HG03460 (cell line): ENCODE measurements around the gene GGT6.

Experiments used
- ATAC-seq: cut with Tn5 transposase; IDR thresholded peaks from one replicate; pipeline ENCODE4 v1.9.1; 2021; ENCODE audit not compliant: unreplicated experiment

The GGT6 gene

DNA sequence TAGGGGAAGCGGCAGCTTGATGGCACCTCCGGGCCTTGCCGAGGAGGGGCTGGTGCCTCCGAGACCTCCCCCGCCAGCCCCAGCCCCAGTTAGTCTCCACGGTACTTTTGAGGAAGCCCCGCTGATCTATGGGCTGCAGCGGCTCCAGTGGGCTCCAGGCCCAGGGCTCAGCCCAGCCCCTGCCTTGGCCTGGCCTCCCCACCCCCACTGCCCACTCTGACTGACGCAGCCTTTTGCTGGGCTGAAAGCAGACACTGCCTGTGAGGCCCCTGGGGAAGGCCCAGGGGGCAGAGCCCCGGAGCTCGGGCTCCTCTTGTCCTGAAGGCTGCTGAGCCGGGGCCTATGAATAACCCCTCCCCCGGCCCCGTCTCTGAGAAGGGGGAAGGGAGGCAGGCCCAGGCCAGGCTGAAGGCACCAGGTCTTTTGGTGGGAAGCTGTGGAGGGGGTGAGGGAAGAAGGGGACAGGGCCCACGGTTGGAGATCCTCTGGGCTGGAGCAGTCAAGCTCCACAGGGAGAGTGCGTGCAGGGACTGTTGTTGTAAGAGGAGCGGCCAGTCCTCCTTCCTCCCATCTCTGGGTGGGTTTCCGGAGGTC lies 16.4 kb upstream of the GGT6 start:
- no peak for ATAC-seq

DNA sequence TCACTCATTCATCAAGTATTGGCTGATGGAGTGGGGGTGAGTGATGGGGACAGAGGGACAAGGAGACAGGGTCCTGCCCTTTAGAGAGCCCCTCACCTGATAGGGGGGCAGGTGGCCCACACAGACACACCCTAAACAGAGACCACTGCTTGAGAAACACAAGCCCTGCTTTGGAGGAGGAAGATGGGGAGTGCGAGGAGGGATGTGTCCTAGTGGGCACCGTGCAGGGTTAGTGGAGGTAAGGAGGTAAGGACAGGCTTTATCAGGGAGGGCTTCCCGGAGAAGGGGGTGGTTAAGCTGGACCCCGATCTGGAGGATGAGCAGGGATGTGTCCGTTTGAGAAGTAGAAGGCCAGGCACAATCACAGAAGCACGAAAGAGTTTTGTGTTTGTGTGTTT lies 15.8 kb upstream of the GGT6 start:
- ATAC-seq = no peak

GRCh38 chr17:4574448-4575045 lies 14.2 kb upstream of the GGT6 start:
- ATAC-seq = no peak

- ATAC-seq = no peak
Observed at GRCh38 chr17:4573669-4574068, 13.3 kb upstream of the GGT6 start.

- no peak for ATAC-seq
Observed at GRCh38 chr17:4573115-4573514, 12.7 kb upstream of the GGT6 start.

GRCh38 chr17:4572131-4572530 lies 11.8 kb upstream of the GGT6 start:
- ATAC-seq = no peak

DNA sequence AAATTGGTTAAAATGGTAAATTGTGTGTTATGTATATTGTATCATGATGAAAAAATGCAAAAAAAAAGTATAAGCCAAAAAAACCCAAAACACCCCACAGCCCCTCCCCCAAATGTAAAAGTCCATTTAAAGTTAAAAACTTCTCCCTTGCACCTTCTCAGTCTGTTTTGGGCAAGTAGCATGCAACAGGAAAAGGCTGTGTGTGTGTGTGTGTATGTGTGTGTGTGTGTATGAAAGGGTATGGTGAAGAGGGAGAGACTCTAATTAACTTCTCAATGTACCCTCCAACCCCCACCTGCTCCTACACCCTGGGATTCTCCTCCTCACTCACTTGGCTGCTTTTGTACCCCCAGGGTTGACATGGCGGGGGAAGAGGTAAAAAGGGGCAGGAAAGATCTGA lies 9.2 kb upstream of the GGT6 start:
- no peak for ATAC-seq

- no peak for ATAC-seq
Observed at GRCh38 chr17:4566785-4567184, 6.4 kb upstream of the GGT6 start.

DNA sequence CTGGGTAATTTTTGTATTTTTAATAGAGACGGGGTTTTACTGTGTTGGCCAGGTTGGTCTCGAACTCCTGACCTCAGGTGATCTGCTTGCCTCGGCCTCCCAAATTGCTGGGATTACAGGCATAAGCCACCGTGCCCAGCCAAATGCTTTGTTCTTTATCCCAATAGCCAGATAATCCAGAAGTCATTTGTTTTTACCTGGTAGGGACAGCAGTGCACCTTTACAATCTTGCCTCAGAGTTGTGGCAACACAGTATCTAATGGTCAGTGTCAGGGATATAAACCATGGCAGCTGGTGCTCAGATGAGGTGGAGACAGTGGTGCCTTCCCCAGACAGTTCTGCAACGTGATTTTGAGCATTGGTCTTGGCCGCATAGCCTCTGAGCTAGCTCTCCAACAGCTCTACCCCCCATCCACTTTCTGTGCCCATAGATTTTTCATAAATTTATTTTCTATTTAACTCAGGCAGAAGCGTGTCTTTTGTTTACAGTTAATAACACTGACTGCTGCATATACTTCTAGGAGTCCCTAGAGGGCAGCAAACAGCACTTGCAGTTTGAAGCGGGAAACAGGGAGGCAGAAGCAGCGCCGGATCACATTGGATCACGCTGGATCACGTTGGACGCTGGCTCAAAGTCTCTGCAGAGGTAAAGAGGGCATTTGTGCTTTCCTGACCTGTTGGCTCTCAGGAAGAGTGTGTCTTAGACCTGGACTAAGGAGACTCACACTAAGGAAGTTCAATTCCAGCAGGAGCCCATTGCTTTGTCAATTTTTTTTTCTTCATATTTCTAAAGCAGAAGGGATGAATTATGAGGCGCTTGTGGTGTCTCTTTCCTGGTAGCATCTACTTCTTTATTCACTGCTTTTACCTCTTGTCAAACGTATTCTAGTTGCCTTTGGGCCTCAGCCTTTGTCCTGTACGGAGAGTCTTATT lies 5.1 kb upstream of the GGT6 start:
- no peak for ATAC-seq

DNA sequence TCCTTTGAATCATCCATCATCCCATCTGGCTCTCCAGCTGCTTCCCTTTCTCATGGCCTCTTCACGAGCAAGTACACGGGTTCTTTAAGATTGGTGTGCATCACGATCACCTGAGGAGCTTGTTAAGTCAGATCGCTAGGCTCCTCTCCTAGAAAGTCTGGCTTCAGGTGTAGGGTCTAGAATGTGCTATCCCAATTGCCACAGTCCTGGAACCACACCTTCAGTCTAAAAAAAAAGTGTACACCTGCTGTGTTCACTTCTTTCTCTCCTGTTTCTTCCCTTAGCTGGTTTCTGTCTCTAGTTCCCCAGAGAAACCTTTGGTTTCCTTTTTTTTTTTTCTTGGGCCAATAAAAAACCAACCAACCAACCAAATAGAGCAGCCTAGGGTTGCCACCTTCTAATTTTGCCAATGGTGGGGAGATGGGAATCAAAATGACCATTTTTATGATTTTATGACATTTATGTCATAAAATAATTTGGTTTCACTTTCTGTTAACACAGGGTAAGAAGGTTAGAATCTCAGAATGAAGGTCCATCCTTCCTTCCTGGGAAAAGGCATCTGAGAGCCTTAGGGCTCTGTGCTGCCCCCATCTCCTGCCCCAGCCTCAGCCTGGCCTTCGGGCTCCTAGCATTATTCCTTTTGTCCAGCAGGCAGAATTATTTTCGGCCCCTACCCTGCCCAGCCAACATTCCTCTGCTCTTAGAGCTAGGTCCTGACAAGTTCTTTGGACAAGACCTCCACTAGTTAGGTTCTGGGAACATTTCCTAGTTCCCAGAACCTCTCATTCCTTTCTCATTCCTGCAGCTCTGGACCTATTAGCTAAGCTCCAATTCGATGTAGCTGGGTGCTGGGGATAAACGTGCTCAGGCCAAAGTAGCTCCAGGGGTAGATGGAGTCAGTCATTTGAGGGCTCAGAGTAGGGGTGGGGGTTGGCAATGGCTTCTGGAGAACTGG lies 1.9 kb upstream of the GGT6 start:
- ATAC-seq = no peak

DNA sequence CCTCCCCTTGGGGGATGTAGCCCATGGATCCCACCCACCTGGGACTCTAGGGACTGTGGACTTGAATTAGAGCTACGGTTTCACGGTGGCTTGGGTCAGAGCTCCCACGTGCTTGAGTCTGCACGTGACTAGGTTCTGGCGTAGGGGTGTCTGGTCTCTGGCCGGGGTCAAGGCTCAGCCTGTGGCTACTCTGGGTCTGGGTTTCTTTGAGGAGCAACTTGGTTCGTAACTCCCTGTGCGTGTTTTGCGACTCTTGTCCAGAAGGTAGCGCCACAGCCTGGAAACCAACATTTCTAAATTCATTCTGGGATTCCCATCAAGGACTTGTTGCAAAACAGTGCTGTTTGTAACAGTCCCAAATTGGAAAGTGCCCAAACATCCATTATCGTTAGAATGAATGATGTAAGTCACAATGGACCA lies 470 bp upstream of the GGT6 start:
- ATAC-seq = no peak

DNA sequence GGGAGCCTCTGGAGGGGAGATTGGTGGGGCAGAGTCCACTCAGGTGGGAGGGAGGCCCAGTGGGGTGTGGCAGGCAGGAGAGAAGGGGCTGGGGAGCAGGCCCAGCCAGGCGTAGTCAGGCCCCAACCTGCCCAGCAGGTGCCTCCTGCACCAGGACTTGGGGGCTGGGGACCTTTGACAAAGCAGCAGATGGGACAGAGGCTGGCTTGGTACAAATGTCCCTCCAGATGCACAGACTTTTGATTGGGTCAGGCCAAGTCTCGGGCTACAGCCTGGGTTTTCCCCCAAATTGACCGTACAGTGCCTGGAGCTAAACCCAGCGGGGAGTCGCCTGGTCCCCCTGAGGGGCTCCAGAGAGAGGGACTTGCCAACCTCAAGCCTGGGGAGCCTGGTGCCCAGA lies 411 bp downstream of the GGT6 start:
- no peak for ATAC-seq

- ATAC-seq = no peak
Observed at GRCh38 chr17:4559139-4559791, 1.1 kb downstream of the GGT6 start.

GRCh38 chr17:4558347-4558971 lies 1.9 kb downstream of the GGT6 start:
- no peak for ATAC-seq

GRCh38 chr17:4557626-4558346 lies 2.6 kb downstream of the GGT6 start:
- ATAC-seq = no peak

DNA sequence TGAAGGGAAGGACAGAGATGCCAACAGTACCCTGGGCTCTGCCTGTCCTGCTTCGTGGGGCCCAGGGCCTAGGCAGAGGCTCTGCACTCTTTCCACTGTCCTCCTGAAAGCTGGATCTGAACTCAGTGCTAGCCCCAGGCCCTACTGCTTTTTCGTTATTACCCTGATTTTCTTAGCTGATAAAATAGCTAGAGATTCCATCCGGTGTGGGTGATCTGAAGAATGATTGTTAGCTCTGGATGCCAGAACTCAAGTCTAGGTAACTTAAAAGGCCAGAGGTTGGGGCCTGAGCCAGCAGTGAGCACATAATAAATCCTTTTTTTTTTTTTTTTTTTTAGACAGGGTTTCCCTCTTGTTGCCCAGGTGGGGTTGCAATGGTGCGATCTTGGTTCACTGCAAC lies 3.4 kb downstream of the GGT6 start:
- no peak for ATAC-seq

DNA sequence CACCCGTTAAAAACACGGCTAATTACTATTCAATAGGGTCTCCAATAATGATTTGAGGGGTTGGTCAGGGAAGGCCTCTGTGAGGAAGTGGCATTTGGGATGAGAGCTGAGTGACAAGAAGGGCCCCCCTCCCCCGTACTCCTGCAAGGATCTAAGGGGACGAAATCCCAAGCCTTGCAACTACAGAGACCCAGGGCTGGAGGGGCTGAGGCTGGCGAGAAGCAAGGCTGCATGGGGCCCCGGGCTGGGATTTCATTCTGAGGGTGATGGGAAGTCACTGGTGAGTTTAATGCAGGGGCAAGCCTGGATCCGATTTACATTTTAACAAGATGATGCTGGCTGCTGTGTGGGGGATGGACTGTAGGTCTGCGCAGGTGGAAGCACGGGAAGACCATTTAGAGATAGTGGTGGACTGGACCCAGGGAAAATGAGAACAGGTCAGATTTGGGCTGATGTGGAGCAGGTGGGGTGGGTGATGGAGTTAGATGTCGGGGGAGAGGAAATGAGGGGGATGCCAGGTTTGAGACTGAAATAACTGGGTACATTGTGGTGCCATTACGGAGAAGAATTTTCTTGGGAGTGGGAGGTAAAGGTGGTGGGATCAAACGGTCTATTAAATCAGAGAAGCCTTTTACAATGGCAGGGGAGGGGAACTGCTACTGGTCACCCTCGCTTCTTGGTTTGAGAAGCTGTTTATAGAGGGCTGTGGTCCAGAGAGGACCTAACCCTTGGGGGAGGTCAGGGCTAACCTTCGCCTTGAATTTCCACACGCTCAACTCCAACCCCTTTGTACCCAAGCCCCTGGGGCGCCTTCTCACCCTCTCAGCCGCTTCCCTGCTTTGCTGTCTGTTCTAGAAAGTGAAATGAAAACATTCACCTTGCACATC lies 4.3 kb downstream of the GGT6 start:
- no peak for ATAC-seq

- peak; percentile 70 for ATAC-seq
Observed at GRCh38 chr17:4554997-4555799, 5.2 kb downstream of the GGT6 start, which contains the start of gene MYBBP1A. Gene MYBBP1A, minus strand, starts transcription at chr17:4555384. Its CDS starts 60 bp downstream, at chr17:4555324.
